HAP-1 (cell line): ENCODE results near the gene HIP1.
"Not testable (repeated sequence)": the region's sequence is repeated elsewhere in the genome, so short reads cannot be mapped to it uniquely, and the experiment has no call there.

ENCODE experiments used
- DNase-seq, 2 experiments: peaks; one replicate each; pipeline ENCODE4 v3.0.0-alpha.2; 2016 to 2020; ENCODE audit warnings: low spot score in 2 of 2
- H3K27me3 ChIP-seq: fragments of 250-450 bp; sonication (Bioruptor Pico); 2 replicates; pipeline ENCODE4 v1.5.1; 2020; ENCODE audit warnings: low read depth, mild to moderate bottlenecking, moderate library complexity
- H3K36me3 ChIP-seq: fragments of 250-450 bp; sonication (Bioruptor Pico); replicated peaks from 2 replicates; pipeline ENCODE4 v1.5.1; 2020; ENCODE audit warnings: mild to moderate bottlenecking
- H3K4me1 ChIP-seq: fragments of 250-450 bp; sonication (Bioruptor Pico); 2 replicates; pipeline ENCODE4 v1.5.1; 2020; ENCODE audit warnings: mild to moderate bottlenecking
- H3K4me3 ChIP-seq: fragments of 250-450 bp; sonication (Bioruptor Pico); 2 replicates; pipeline ENCODE4 v1.5.1; 2020; ENCODE audit warnings: mild to moderate bottlenecking, moderate library complexity
- H3K9me3 ChIP-seq: fragments of 250-450 bp; sonication (Bioruptor Pico); 2 replicates; pipeline ENCODE4 v1.5.1; 2020; ENCODE audit warnings: mild to moderate bottlenecking, moderate library complexity
- in situ Hi-C: fragments of 300-500 bp; cut with MboI; formaldehyde crosslinking; loops from 3 replicates; pipeline ENCODE4 v1.14.3; 2020; ENCODE audit warnings: low sequenced_read_pairs, inconsistent platforms, mixed read lengths

The HIP1 gene

GRCh38 chr7:75691793-75692543, 46.8 kb downstream of the HIP1 start:
- Histone ChIP-seq H3K36me3 (no peaks in the 10 kb centered on the region), H3K9me3 (no peaks in the 10 kb centered on the region), H3K4me3 (no peak overlapping the region), H3K4me1 (no peaks in the 10 kb centered on the region), H3K27me3 (no peaks in the 10 kb centered on the region)
- DNase-seq, result no peak
- in situ Hi-C loops, result no loop called here

- Histone ChIP-seq H3K9me3 (no peaks in the 10 kb centered on the region), H3K36me3 (no peaks in the 10 kb centered on the region), H3K4me1 (no peaks in the 10 kb centered on the region), H3K27me3 (no peaks in the 10 kb centered on the region), H3K4me3 (no peak overlapping the region)
- DNase-seq, result no peak
- in situ Hi-C loops, result no loop called here
Measured at GRCh38 chr7:75690121-75690523, 48.6 kb downstream of the HIP1 start.

- Histone ChIP-seq H3K36me3 (no peaks in the 10 kb centered on the region), H3K4me3 (no peak overlapping the region), H3K9me3 (no peaks in the 10 kb centered on the region), H3K27me3 (no peaks in the 10 kb centered on the region), H3K4me1 (no peaks in the 10 kb centered on the region)
- in situ Hi-C loops, result no loop called here
- no peak for DNase-seq
Measured at GRCh38 chr7:75689246-75690099, 49.3 kb downstream of the HIP1 start.

GRCh38 chr7:75688200-75689136, 50.3 kb downstream of the HIP1 start:
- H3K36me3 ChIP-seq, result no peaks in the 10 kb centered on the region
- no peaks in the 10 kb centered on the region for H3K4me1 ChIP-seq
- no peaks in the 10 kb centered on the region for H3K9me3 ChIP-seq
- no peak overlapping the region for H3K4me3 ChIP-seq
- H3K27me3 ChIP-seq, result no peaks in the 10 kb centered on the region
- no peak for DNase-seq
- in situ Hi-C loops, result no loop called here

GRCh38 chr7:75687246-75688088, 51.3 kb downstream of the HIP1 start:
- no peaks in the 10 kb centered on the region for H3K9me3 ChIP-seq
- H3K4me1 ChIP-seq, result no peaks in the 10 kb centered on the region
- DNase-seq, result no peak
- H3K36me3 ChIP-seq, result no peaks in the 10 kb centered on the region
- in situ Hi-C loops, result no loop called here
- no peak overlapping the region for H3K4me3 ChIP-seq
- H3K27me3 ChIP-seq, result no peaks in the 10 kb centered on the region

GRCh38 chr7:75686551-75686950, 52.2 kb downstream of the HIP1 start:
- Histone ChIP-seq H3K27me3 (no peaks in the 10 kb centered on the region), H3K4me1 (no peaks in the 10 kb centered on the region), H3K4me3 (no peak overlapping the region), H3K36me3 (no peaks in the 10 kb centered on the region), H3K9me3 (no peaks in the 10 kb centered on the region)
- no peak for DNase-seq
- in situ Hi-C loops, result no loop called here

- H3K9me3 ChIP-seq, H3K4me3 ChIP-seq, H3K27me3 ChIP-seq, in situ Hi-C loops, H3K4me1 ChIP-seq, DNase-seq, H3K36me3 ChIP-seq: not testable (repeated sequence)
Measured at GRCh38 chr7:75682052-75682451, 56.7 kb downstream of the HIP1 start.

GRCh38 chr7:75679060-75679459, 59.7 kb downstream of the HIP1 start:
- no peak for DNase-seq
- no peaks in the 10 kb centered on the region for H3K27me3 ChIP-seq
- peaks cover 3% of the 10 kb centered on the region; the same call in 1 of the 2 replicates for H3K9me3 ChIP-seq
- H3K4me1 ChIP-seq, result no peaks in the 10 kb centered on the region
- no peaks in the 10 kb centered on the region for H3K36me3 ChIP-seq
- H3K4me3 ChIP-seq, result no peak overlapping the region
- in situ Hi-C loops, result no loop called here

- H3K4me1 ChIP-seq, result no peaks in the 10 kb centered on the region
- in situ Hi-C loops, result no loop called here
- H3K27me3 ChIP-seq, result no peaks in the 10 kb centered on the region
- H3K9me3 ChIP-seq, result no peaks in the 10 kb centered on the region
- H3K36me3 ChIP-seq, result no peaks in the 10 kb centered on the region
- no peak for DNase-seq
- no peak overlapping the region for H3K4me3 ChIP-seq
Measured at GRCh38 chr7:75669579-75669978, 69.2 kb downstream of the HIP1 start.

GRCh38 chr7:75667938-75668337, 70.8 kb downstream of the HIP1 start:
- DNase-seq, result no peak
- no peaks in the 10 kb centered on the region for H3K36me3 ChIP-seq
- no peaks in the 10 kb centered on the region for H3K9me3 ChIP-seq
- no peak overlapping the region for H3K4me3 ChIP-seq
- H3K4me1 ChIP-seq, result no peaks in the 10 kb centered on the region
- in situ Hi-C loops, result no loop called here
- no peaks in the 10 kb centered on the region for H3K27me3 ChIP-seq

- in situ Hi-C loops, result no loop called here
- no peaks in the 10 kb centered on the region for H3K27me3 ChIP-seq
- no peaks in the 10 kb centered on the region for H3K4me1 ChIP-seq
- no peak for DNase-seq
- no peak overlapping the region for H3K4me3 ChIP-seq
- no peaks in the 10 kb centered on the region for H3K36me3 ChIP-seq
- no peaks in the 10 kb centered on the region for H3K9me3 ChIP-seq
Measured at GRCh38 chr7:75663302-75663907, 75.3 kb downstream of the HIP1 start.

GRCh38 chr7:75662579-75663301, 76.0 kb downstream of the HIP1 start:
- Histone ChIP-seq H3K27me3 (no peaks in the 10 kb centered on the region), H3K4me1 (no peaks in the 10 kb centered on the region), H3K4me3 (no peak overlapping the region), H3K9me3 (no peaks in the 10 kb centered on the region), H3K36me3 (no peaks in the 10 kb centered on the region)
- DNase-seq, result no peak
- in situ Hi-C loops, result no loop called here
